Glutamatergic neuron (in vitro differentiated cells): ENCODE data around the gene POU2F1. TPM values are rescaled to one million over a fixed set of nuclear protein-coding genes. Genes with fewer than 3 reads are reported as not detected.

ENCODE experiments used
- DNase-seq: peaks from one replicate; pipeline ENCODE4 v3.0.0; 2022
- H3K27ac Mint-ChIP-seq: one replicate; pipeline ENCODE4 v1.8.0; 2020; ENCODE audit warnings: mild to moderate bottlenecking, mixed read lengths, inconsistent platforms; ENCODE audit not compliant: unreplicated experiment
- H3K27me3 Mint-ChIP-seq: one replicate; pipeline ENCODE4 v1.8.0; 2020; ENCODE audit warnings: mild to moderate bottlenecking, moderate library complexity, mixed read lengths, inconsistent platforms; ENCODE audit not compliant: unreplicated experiment
- H3K36me3 Mint-ChIP-seq: one replicate; pipeline ENCODE4 v1.8.0; 2020; ENCODE audit warnings: mild to moderate bottlenecking, mixed read lengths, inconsistent platforms; ENCODE audit not compliant: unreplicated experiment
- H3K4me1 Mint-ChIP-seq: one replicate; pipeline ENCODE4 v1.8.0; 2020; ENCODE audit warnings: mild to moderate bottlenecking, low read depth, mixed read lengths, inconsistent platforms; ENCODE audit not compliant: unreplicated experiment
- H3K4me3 Mint-ChIP-seq: one replicate; pipeline ENCODE4 v1.8.0; 2020; ENCODE audit warnings: mild to moderate bottlenecking, mixed read lengths, inconsistent platforms; ENCODE audit not compliant: unreplicated experiment
- H3K9me3 Mint-ChIP-seq: one replicate; pipeline ENCODE4 v1.8.0; 2020; ENCODE audit warnings: mild to moderate bottlenecking, moderate library complexity, mixed read lengths, inconsistent platforms; ENCODE audit not compliant: unreplicated experiment
- CTCF ChIP-seq: fragments of 200-600 bp; sonication (generic); IDR thresholded peaks from one replicate; pipeline ENCODE4 v1.5.0; 2021; ENCODE audit not compliant: partially characterized antibody, unreplicated experiment
- total RNA-seq: library from RNA; stranded (reverse); fragmentation: NEBNext Ultra II Directional; extraction: Animal tissue kit (Norgen Biotek cat#: 25700); gene quantifications from one replicate; pipeline ENCODE4 v1.2.1, GENCODE V29; 2021; ENCODE audit not compliant: unreplicated experiment

The POU2F1 gene
- total RNA-seq, 1 donor from 2014 or later: 37.7 TPM

DNA sequence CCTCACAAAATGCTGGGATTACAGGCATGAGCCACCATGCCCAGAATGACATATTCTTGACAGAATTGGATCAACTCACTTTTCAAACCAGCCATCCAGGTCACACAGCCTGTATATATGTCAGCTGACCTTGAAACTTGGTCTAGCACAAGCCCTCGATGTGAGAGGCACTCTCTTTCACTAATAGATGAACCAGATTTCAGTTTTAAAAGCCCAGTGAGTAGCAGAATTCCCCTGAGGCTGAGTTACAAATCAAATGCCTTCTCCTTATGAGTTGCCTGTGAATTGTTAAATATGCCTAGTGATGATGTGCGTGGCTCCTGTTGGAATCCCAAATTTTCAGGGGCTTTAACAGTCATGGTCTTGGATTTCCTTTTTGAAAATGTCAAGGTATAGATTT lies 208.9 kb downstream of the POU2F1 start:
- Mint-ChIP-seq H3K27me3 (peaks cover 10% of the 10 kb centered on the region), H3K9me3 (peaks cover 6% of the 10 kb centered on the region), H3K4me1 (peaks cover 51% of the 10 kb centered on the region), H3K36me3 (no peaks in the 10 kb centered on the region), H3K4me3 (no peak overlapping the region), H3K27ac (peak overlapping the region; percentile 97)
- no peak for DNase-seq
- no peak for TF ChIP-seq CTCF

- Mint-ChIP-seq H3K9me3 (peaks cover 6% of the 10 kb centered on the region), H3K27ac (peak overlapping the region; percentile 97), H3K4me3 (peak overlapping the region; percentile 64), H3K4me1 (peaks cover 49% of the 10 kb centered on the region), H3K27me3 (peaks cover 10% of the 10 kb centered on the region), H3K36me3 (no peaks in the 10 kb centered on the region)
- TF ChIP-seq CTCF: no peak
- no peak for DNase-seq
Observed at GRCh38 chr1:167430134-167430848, 209.6 kb downstream of the POU2F1 start.

DNA sequence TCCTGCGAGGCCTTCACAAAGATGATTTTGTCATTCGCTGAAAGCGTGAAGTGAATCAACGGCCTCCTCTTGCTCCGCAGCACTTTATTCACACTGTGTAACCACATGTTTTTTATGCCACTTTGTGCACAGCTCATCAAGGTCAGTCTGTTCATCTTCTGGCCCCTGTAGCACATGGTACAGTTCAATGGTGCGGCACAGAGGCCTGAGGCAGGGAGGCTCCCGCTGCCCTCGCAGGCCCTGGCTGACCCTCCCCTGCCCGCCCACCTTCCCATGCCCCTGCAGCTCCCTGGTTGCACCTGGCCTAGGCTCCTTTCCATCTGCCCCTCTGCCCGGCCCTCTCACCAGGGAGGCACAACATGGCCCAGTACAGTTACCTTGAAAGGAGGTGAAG lies 210.2 kb downstream of the POU2F1 start:
- H3K36me3 Mint-ChIP-seq: peaks cover under 1% of the 10 kb centered on the region
- H3K27ac Mint-ChIP-seq: peak overlapping the region; percentile 97
- no peak for TF ChIP-seq CTCF
- H3K27me3 Mint-ChIP-seq: peaks cover 12% of the 10 kb centered on the region
- peaks cover 46% of the 10 kb centered on the region for H3K4me1 Mint-ChIP-seq
- DNase-seq: no peak
- H3K9me3 Mint-ChIP-seq: peaks cover 6% of the 10 kb centered on the region
- H3K4me3 Mint-ChIP-seq: peak overlapping the region; percentile 72

- Mint-ChIP-seq H3K27ac (peak overlapping the region; percentile 97), H3K36me3 (peaks cover 6% of the 10 kb centered on the region), H3K9me3 (peaks cover 6% of the 10 kb centered on the region), H3K27me3 (peaks cover 13% of the 10 kb centered on the region), H3K4me3 (peak overlapping the region; percentile 72), H3K4me1 (peaks cover 45% of the 10 kb centered on the region)
- TF ChIP-seq CTCF: no peak
- DNase-seq: peak; percentile 64
Observed at GRCh38 chr1:167431261-167431908, 210.7 kb downstream of the POU2F1 start.
